GM20431 (cell line): ENCODE data around the gene MMP20.

Source experiments
- in situ Hi-C: fragments of 300-500 bp; cut with MseI, MboI; formaldehyde crosslinking; loops from one replicate; pipeline ENCODE4 v1.15.0; 2020; ENCODE audit warnings: low sequenced_read_pairs; ENCODE audit not compliant: unreplicated experiment

Gene MMP20

GRCh38 chr11:102600666-102601065, 24.5 kb downstream of the MMP20 start:
- in situ Hi-C loops: loop anchor here (25.0 kb wide), 2 partner anchors 88 to 263 kb away; partner anchors contain the start of gene BIRC2

GRCh38 chr11:102599642-102600261, 25.4 kb downstream of the MMP20 start:
- in situ Hi-C loops: loop anchor here (25.0 kb wide), 2 partner anchors 87 to 262 kb away; partner anchors contain the start of gene BIRC2

- in situ Hi-C loops: no loop called here
These were observed 26.9 kb downstream of the MMP20 start for GRCh38 chr11:102598272-102598671.

- in situ Hi-C loops: no loop called here
These were observed 28.6 kb downstream of the MMP20 start for GRCh38 chr11:102596578-102596977.

GRCh38 chr11:102592634-102593581, 32.2 kb downstream of the MMP20 start:
- in situ Hi-C loops: no loop called here

- in situ Hi-C loops: no loop called here
These were observed 33.0 kb downstream of the MMP20 start for GRCh38 chr11:102592131-102592530.

- in situ Hi-C loops: no loop called here
These were observed 33.9 kb downstream of the MMP20 start for GRCh38 chr11:102591160-102591718.

- in situ Hi-C loops: no loop called here
These were observed 34.7 kb downstream of the MMP20 start for GRCh38 chr11:102590276-102591049.

- in situ Hi-C loops: no loop called here
These were observed 36.1 kb downstream of the MMP20 start for GRCh38 chr11:102589047-102589459.

- in situ Hi-C loops: no loop called here
These were observed 37.4 kb downstream of the MMP20 start for GRCh38 chr11:102587722-102588121.

- in situ Hi-C loops: no loop called here
These were observed 41.8 kb downstream of the MMP20 start for GRCh38 chr11:102583141-102583873.

- in situ Hi-C loops: no loop called here
These were observed 43.0 kb downstream of the MMP20 start for GRCh38 chr11:102582140-102582539.

- in situ Hi-C loops: no loop called here
These were observed 44.1 kb downstream of the MMP20 start for GRCh38 chr11:102581066-102581465.

GRCh38 chr11:102580185-102580951, 44.8 kb downstream of the MMP20 start:
- in situ Hi-C loops: no loop called here

GRCh38 chr11:102577723-102578122, 47.4 kb downstream of the MMP20 start:
- in situ Hi-C loops: no loop called here

- in situ Hi-C loops: no loop called here
These were observed 48.0 kb downstream of the MMP20 start for GRCh38 chr11:102577182-102577581.

GRCh38 chr11:102576350-102576749, 48.8 kb downstream of the MMP20 start:
- in situ Hi-C loops: no loop called here

GRCh38 chr11:102575012-102575411, 50.1 kb downstream of the MMP20 start:
- in situ Hi-C loops: no loop called here

GRCh38 chr11:102573851-102574250, 51.3 kb downstream of the MMP20 start:
- in situ Hi-C loops: no loop called here
